Heart left ventricle (tissue), 13 donors: ENCODE results near the gene MS4A4E.

Source experiments
- CTCF ChIP-seq, 12 donors: fragments of 200-600 bp; sonication (generic) in 4 of 12; IDR thresholded peaks; one replicate each; pipeline versions ENCODE4 v1.5.0 to v1.8.0; 2018 to 2022; ENCODE audit warnings: antibody characterized with exemption in 12 of 12, mild to moderate bottlenecking in 5 of 12
- POLR2A ChIP-seq, 2 donors: fragments of 450-650 bp; IDR thresholded peaks; one replicate each; pipeline ENCODE4 v1.6.1; 2017; ENCODE audit warnings: antibody characterized with exemption in 2 of 2, mild to moderate bottlenecking in 2 of 2, moderate library complexity in 2 of 2
- donor health status: ischemic (EF 13 %, LVEDD 7.1; RV severe dilation, severe dysfunction).
- donor health status: DM: no; HTN: yes; CAD: no.
- donor health status: DM: no; HTN: no; CAD: no.
- donor health status: ischemic (EF 25% LVEDD 6.9; RV normal size, moderate dysfunction).
- donor health status: ischemic (EF 25% LVEDD 5.7; RV mildly dilated, moderate dysfunction).
- donor health status: ischemic (EF 35%, LVEDD 5.7; RV mildly dilated, moderate dysfunction).
- donor health status: nonischemic (EF 11% LVEDD 7.7; RV severe dilation, severe dysfunction).
- donor health status: DM: yes; HTN: yes; CAD: no.
- donor health status: PGD.
- donor health status: ischemic (EF 29% LVEDD 5.4; RV normal size, mild dysfunction).
- donor health status: nonischemic (EF 23%, LVEDD 6.1; RV moderate dilation, normal function).

- no peak for TF ChIP-seq POLR2A (IDR thresholded peaks at IDR 0.05)
- TF ChIP-seq CTCF (IDR thresholded peaks at IDR 0.05) = no peak
Measured at GRCh38 chr11:60208146-60208895, 34.6 kb downstream of the MS4A4E start.
